ENCODE measurements around the gene VWA3B.

- no peak for TF ChIP-seq CTCF (optimal IDR thresholded peaks at IDR 0.05 in 1 of 3, IDR thresholded peaks at IDR 0.05 in 1 of 3, conservative IDR thresholded peaks at IDR 0.05 in 1 of 3; ENCODE audit: extremely low read depth in 1 of 3, insufficient read depth in 2 of 3, low read length in 3 of 3)
- no peak for TF ChIP-seq EZH2 (IDR thresholded peaks at IDR 0.05; ENCODE audit: low read length)
These were observed 247.6 kb downstream of the VWA3B start for GRCh38 chr2:98334439-98335078.

Measured in keratinocyte (primary cell).